Esophagus muscularis mucosa (tissue), 4 donors: Measurements from ENCODE around the gene AQP11. TPM values are rescaled to one million over a fixed set of nuclear protein-coding genes. Genes with fewer than 3 reads are reported as not detected.
A peak's percentile ranks its signal among the peaks of the same experiment; 100 is the strongest.

Experiments used
- DNase-seq: peaks from one replicate; pipeline ENCODE4 v3.0.0-alpha.2; 2017; ENCODE audit errors: extremely low spot score
- H3K27ac ChIP-seq, 4 donors: fragments of 200-600 bp; sonication (generic); replicated peaks in 1 of 4; 1 replicate in 3 of 4; 2 replicates in 1 of 4; pipeline ENCODE4 v1.5.1; 2016 to 2019; ENCODE audit warnings: mild to moderate bottlenecking in 1 of 4
- H3K27me3 ChIP-seq, 4 donors: fragments of 200-600 bp; sonication (generic); one replicate each; pipeline versions ENCODE4 v1.5.1 to v1.6.0; 2016 to 2019
- H3K36me3 ChIP-seq, 4 donors: fragments of 200-600 bp; sonication (generic); one replicate each; pipeline ENCODE4 v1.5.1; 2016 to 2019
- H3K4me1 ChIP-seq, 4 donors: fragments of 200-600 bp; sonication (generic); one replicate each; pipeline ENCODE4 v1.5.1; 2016 to 2019
- H3K4me3 ChIP-seq, 4 donors: fragments of 200-600 bp; sonication (generic); 1 replicate in 2 of 4; 2 replicates in 2 of 4; pipeline ENCODE4 v1.5.1; 2016 to 2019; ENCODE audit warnings: mild to moderate bottlenecking in 4 of 4, moderate library complexity in 1 of 4
- H3K9me3 ChIP-seq, 4 donors: fragments of 200-600 bp; sonication (generic); 1 replicate in 3 of 4; 2 replicates in 1 of 4; pipeline ENCODE4 v1.5.1; 2016 to 2019
- EP300 ChIP-seq: sonication (generic); formaldehyde crosslinking; IDR thresholded peaks from one replicate; pipeline ENCODE4 v1.6.1; 2017; ENCODE audit warnings: antibody characterized with exemption
- POLR2A ChIP-seq: fragments of 450-650 bp; IDR thresholded peaks from one replicate; pipeline ENCODE4 v1.6.1; 2017; ENCODE audit warnings: antibody characterized with exemption, moderate library complexity, mild to moderate bottlenecking, low read depth
- POLR2AphosphoS5 ChIP-seq, 2 donors: sonication (generic); formaldehyde crosslinking; IDR thresholded peaks; one replicate each; pipeline ENCODE4 v1.6.1; 2017; ENCODE audit warnings: antibody characterized with exemption in 2 of 2
- WGBS: methylation state at CpG from one replicate; pipeline ENCODE4 v1.1.5; 2018; 5-methylcytosine and 5-hydroxymethylcytosine counted together
- intact Hi-C: fragments of 100-400 bp; cut with DNase I; formaldehyde crosslinking; loops from one replicate; pipeline ENCODE4 v1.15.1; 2023
- total RNA-seq, 4 donors: library from RNA; depleted of rRNA; stranded (reverse); fragments of >200 nt; gene quantifications; one replicate each; pipeline versions ENCODE4 v1.1.0 to v1.2.1, GENCODE V29; 2016
- TF ChIP-seq, protein P1 (sequence below), 3 experiments: fragments of 200-600 bp in 2 of 3; fragments of 450-650 bp in 1 of 3; sonication (generic) in 2 of 3; IDR thresholded peaks; one replicate each; pipeline ENCODE4 v1.5.1; 2017 to 2019; ENCODE audit warnings: antibody characterized with exemption in 3 of 3, mild to moderate bottlenecking in 2 of 3, moderate library complexity in 1 of 3

Gene AQP11
- under 1 TPM; under 0.01 to 0.69 (median 0.18) TPM for total RNA-seq

GRCh38 chr11:77589521-77590193, at the start of gene AQP11:
TSS of gene AQP11 (plus strand) at chr11:77589953. CDS start at chr11:77589993, 40 bp downstream.
- Histone ChIP-seq H3K36me3 (peaks cover 0 to 1% (median 0%) of the 10 kb centered on the region in 4 donors), H3K9me3 (no peaks in the 10 kb centered on the region), H3K4me3 (peak within 1 kb of the TSS; percentile 76 to 83 (median 78)), H3K27me3 (no peaks in the 10 kb centered on the region), H3K27ac (peak within 1 kb of the TSS; percentile 81 to 89 (median 85)), H3K4me1 (peaks cover 11 to 22% (median 19%) of the 10 kb centered on the region in 4 donors)
- DNase-seq, result no peak
- intact Hi-C loops, result no loop called here
- TF ChIP-seq POLR2AphosphoS5 (IDR thresholded peaks at IDR 0.05), result peak in 1 of 2 donors; percentile 66
- TF ChIP-seq EP300, result no peak
- TF ChIP-seq, protein P1, sequence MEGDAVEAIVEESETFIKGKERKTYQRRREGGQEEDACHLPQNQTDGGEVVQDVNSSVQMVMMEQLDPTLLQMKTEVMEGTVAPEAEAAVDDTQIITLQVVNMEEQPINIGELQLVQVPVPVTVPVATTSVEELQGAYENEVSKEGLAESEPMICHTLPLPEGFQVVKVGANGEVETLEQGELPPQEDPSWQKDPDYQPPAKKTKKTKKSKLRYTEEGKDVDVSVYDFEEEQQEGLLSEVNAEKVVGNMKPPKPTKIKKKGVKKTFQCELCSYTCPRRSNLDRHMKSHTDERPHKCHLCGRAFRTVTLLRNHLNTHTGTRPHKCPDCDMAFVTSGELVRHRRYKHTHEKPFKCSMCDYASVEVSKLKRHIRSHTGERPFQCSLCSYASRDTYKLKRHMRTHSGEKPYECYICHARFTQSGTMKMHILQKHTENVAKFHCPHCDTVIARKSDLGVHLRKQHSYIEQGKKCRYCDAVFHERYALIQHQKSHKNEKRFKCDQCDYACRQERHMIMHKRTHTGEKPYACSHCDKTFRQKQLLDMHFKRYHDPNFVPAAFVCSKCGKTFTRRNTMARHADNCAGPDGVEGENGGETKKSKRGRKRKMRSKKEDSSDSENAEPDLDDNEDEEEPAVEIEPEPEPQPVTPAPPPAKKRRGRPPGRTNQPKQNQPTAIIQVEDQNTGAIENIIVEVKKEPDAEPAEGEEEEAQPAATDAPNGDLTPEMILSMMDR (IDR thresholded peaks at IDR 0.05), result no peak
- TF ChIP-seq POLR2A, result no peak
- 0% methylated on average over 12 of the region's 75 CpGs for WGBS

- Histone ChIP-seq H3K4me1 (no peaks in the 10 kb centered on the region), H3K27ac (no peak overlapping the region), H3K27me3 (no peaks in the 10 kb centered on the region), H3K4me3 (no peak overlapping the region), H3K9me3 (no peaks in the 10 kb centered on the region), H3K36me3 (no peaks in the 10 kb centered on the region)
- TF ChIP-seq EP300, result no peak
- TF ChIP-seq, protein P1 (IDR thresholded peaks at IDR 0.05), result no peak
- no peak for TF ChIP-seq POLR2AphosphoS5 (IDR thresholded peaks at IDR 0.05)
- TF ChIP-seq POLR2A, result no peak
- 50% methylated on average over 1 of the region's 1 CpG for WGBS
- no peak for DNase-seq
- intact Hi-C loops, result no loop called here
These were observed 47.5 kb upstream of the AQP11 start for GRCh38 chr11:77542296-77542695.

- Histone ChIP-seq H3K27me3 (no peaks in the 10 kb centered on the region), H3K4me3 (no peak overlapping the region), H3K27ac (no peak overlapping the region), H3K4me1 (peaks cover 0 to 8% (median 8%) of the 10 kb centered on the region in 4 donors), H3K9me3 (no peaks in the 10 kb centered on the region), H3K36me3 (no peaks in the 10 kb centered on the region)
- TF ChIP-seq EP300, result no peak
- no peak for TF ChIP-seq POLR2A
- TF ChIP-seq, protein P1 (IDR thresholded peaks at IDR 0.05), result no peak
- TF ChIP-seq POLR2AphosphoS5 (IDR thresholded peaks at IDR 0.05), result no peak
- WGBS, result 87% methylated on average over 7 of the region's 7 CpGs
- intact Hi-C loops, result loop anchor here (5.0 kb wide), 2 partner anchors 355 to 420 kb away; partner anchors contain the start of gene MYO7A
- DNase-seq, result no peak
These were observed 42.5 kb upstream of the AQP11 start for GRCh38 chr11:77547047-77547836.

DNA sequence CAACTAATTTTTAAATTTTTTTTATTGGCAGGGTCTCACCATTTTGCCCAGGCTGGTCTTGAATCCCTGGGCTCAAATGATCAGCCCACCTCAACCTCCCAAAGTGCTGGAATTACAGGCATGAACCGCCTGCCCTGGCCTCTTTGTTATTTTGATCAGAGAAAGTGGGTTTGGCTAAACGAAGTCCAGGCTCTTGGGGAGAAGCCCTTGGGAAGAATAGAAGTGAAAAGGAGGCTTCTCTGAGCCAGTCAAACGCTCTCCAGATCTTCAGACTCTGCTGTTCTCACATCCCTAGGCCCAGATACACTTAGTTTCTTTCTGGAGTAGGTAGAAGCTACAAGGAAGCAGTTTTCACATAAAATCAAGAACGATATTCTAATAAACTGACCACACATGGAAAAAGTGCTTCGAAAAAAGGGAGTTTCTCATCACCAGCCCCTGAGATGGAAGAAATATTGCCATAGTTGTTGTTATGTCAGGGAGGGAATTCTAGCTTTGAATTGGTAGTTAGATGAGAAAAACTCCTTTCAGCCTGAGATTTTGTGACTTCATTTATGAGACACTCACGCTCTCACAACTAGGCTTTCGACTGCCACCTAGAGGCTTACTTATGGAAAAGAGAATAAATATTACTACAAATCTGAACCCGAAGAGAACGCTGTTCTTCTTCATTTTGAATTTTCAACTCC, 41.7 kb upstream of the AQP11 start:
- Histone ChIP-seq H3K4me3 (no peak overlapping the region), H3K4me1 (peaks cover 0 to 8% (median 8%) of the 10 kb centered on the region in 4 donors), H3K27ac (no peak overlapping the region), H3K27me3 (no peaks in the 10 kb centered on the region), H3K36me3 (no peaks in the 10 kb centered on the region), H3K9me3 (no peaks in the 10 kb centered on the region)
- TF ChIP-seq, protein P1 (IDR thresholded peaks at IDR 0.05), result peak; percentile 54 to 68 (median 64)
- TF ChIP-seq POLR2AphosphoS5 (IDR thresholded peaks at IDR 0.05), result no peak
- intact Hi-C loops, result loop anchor here (5.0 kb wide), 2 partner anchors 356 to 421 kb away; partner anchors contain the start of gene MYO7A
- DNase-seq, result no peak
- WGBS, result 27% methylated on average over 9 of the region's 9 CpGs
